IMR-90 (cell line): ENCODE results near the gene RNF38. TPM values are rescaled to one million over a fixed set of nuclear protein-coding genes. Genes with fewer than 3 reads are reported as not detected.

ENCODE experiments used
- ATAC-seq: fragments of 200-7000 bp; cut with Tn5 transposase; 2 replicates; pipeline ENCODE4 v1.9.1; 2020; ENCODE audit warnings: low read depth, mild to moderate bottlenecking, moderate library complexity
- BruUV-seq: library from RNA; stranded (reverse); fragments of 400-500 nt; replicated peaks from 2 replicates; lab custom pipeline; 2021; lab: Mats Ljungman, UMichigan
- CTCF ChIA-PET: fragments of 300-600 bp; formaldehyde crosslinking; extraction: SDS; loops from one replicate; lab custom pipeline; 2021; ENCODE audit warnings: antibody characterized with exemption; lab: Yijun Ruan, JAX
- POLR2A ChIA-PET: fragments of 300-600 bp; sonication (Branson Sonifier 250); formaldehyde crosslinking; loops from one replicate; lab custom pipeline; 2022; ENCODE audit warnings: antibody characterized with exemption; ENCODE audit not compliant: unreplicated experiment; lab: Charles Lee
- DNase-seq: peaks from one replicate; pipeline ENCODE4 v3.0.0; 2013
- H2AFZ ChIP-seq: replicated peaks from 2 replicates; pipeline ENCODE3; 2013; ENCODE audit warnings: low read length, mild to moderate bottlenecking; ENCODE audit not compliant: poor library complexity
- H2AK5ac ChIP-seq: 2 replicates; pipeline ENCODE4 v1.6.1; 2013; ENCODE audit warnings: low read depth, low read length, inconsistent platforms
- H2AK9ac ChIP-seq: replicated peaks from 2 replicates; pipeline ENCODE3; 2013; ENCODE audit warnings: mild to moderate bottlenecking, low read depth, low read length, moderate library complexity; ENCODE audit not compliant: poor library complexity
- H2BK120ac ChIP-seq: 2 replicates; pipeline ENCODE4 v1.6.1; 2013; ENCODE audit warnings: low read depth, low read length, inconsistent platforms
- H2BK15ac ChIP-seq: 3 replicates; pipeline ENCODE4 v1.6.1; 2013; ENCODE audit warnings: low read depth, low read length, inconsistent platforms
- H2BK20ac ChIP-seq: 2 replicates; pipeline ENCODE4 v1.6.1; 2013; ENCODE audit warnings: low read depth, mild to moderate bottlenecking, inconsistent platforms, low read length, moderate library complexity
- H2BK5ac ChIP-seq: 2 replicates; pipeline ENCODE4 v1.6.1; 2013; ENCODE audit warnings: mild to moderate bottlenecking, low read depth, low read length, inconsistent platforms; ENCODE audit not compliant: poor library complexity, severe bottlenecking
- H3K14ac ChIP-seq: replicated peaks from 2 replicates; pipeline ENCODE4 v1.6.1; 2013; ENCODE audit warnings: low read depth, low read length, inconsistent platforms
- H3K18ac ChIP-seq: 2 replicates; pipeline ENCODE4 v1.6.1; 2013; ENCODE audit warnings: low read depth, low read length, control low read depth
- H3K23ac ChIP-seq: 2 replicates; pipeline ENCODE4 v1.6.1; 2013; ENCODE audit warnings: low read depth, low read length, inconsistent platforms
- H3K27ac ChIP-seq: 2 replicates; pipeline ENCODE4 v1.5.1; 2013; ENCODE audit warnings: mild to moderate bottlenecking, control low read depth, low read length; ENCODE audit not compliant: insufficient read depth
- H3K27me3 ChIP-seq: 2 replicates; pipeline ENCODE4 v1.6.1; 2013; ENCODE audit warnings: low read length; ENCODE audit not compliant: control insufficient read depth, insufficient read depth
- H3K36me3 ChIP-seq: 2 replicates; pipeline ENCODE4 v1.6.1; 2013; ENCODE audit warnings: low read length, mixed read lengths; ENCODE audit not compliant: control insufficient read depth, insufficient read depth
- H3K4ac ChIP-seq: 2 replicates; pipeline ENCODE4 v1.6.1; 2013; ENCODE audit warnings: low read depth, low read length, inconsistent platforms
- H3K4me1 ChIP-seq: 2 replicates; pipeline ENCODE4 v1.6.1; 2013; ENCODE audit warnings: low read length, mixed read lengths; ENCODE audit not compliant: control insufficient read depth, insufficient read depth
- H3K4me2 ChIP-seq: 2 replicates; pipeline ENCODE4 v1.6.1; 2013; ENCODE audit warnings: low read depth, mild to moderate bottlenecking, control low read depth, low read length, moderate library complexity
- H3K4me3 ChIP-seq: 2 replicates; pipeline ENCODE4 v1.5.1; 2013; ENCODE audit warnings: low read depth, mild to moderate bottlenecking, control low read depth, low read length, moderate library complexity; ENCODE audit not compliant: insufficient read depth
- H3K56ac ChIP-seq: 2 replicates; pipeline ENCODE4 v1.6.1; 2013; ENCODE audit warnings: low read length, inconsistent platforms; ENCODE audit not compliant: insufficient read depth; ENCODE audit errors: extremely low read depth
- H3K79me1 ChIP-seq, 2 experiments: 2 replicates each; pipeline ENCODE4 v1.6.1; 2013; ENCODE audit warnings: low read length in 2 of 2, inconsistent platforms in 1 of 2, low read depth in 1 of 2
- H3K9ac ChIP-seq: 2 replicates; pipeline ENCODE4 v1.6.1; 2013; ENCODE audit warnings: low read depth, low read length, control low read depth
- H3K9me1 ChIP-seq: 2 replicates; pipeline ENCODE4 v1.6.1; 2013; ENCODE audit warnings: low read length, inconsistent platforms; ENCODE audit not compliant: insufficient read depth
- H3K9me3 ChIP-seq: 2 replicates; pipeline ENCODE4 v1.6.1; 2013; ENCODE audit warnings: low read length; ENCODE audit not compliant: control insufficient read depth, insufficient read depth
- H4K20me1 ChIP-seq: 2 replicates; pipeline ENCODE4 v1.6.1; 2013; ENCODE audit warnings: low read length, inconsistent platforms; ENCODE audit not compliant: insufficient read depth
- H4K5ac ChIP-seq: 2 replicates; pipeline ENCODE4 v1.6.1; 2013; ENCODE audit warnings: mild to moderate bottlenecking, low read depth, low read length, control low read depth
- H4K8ac ChIP-seq, 2 experiments: 2 replicates each; pipeline ENCODE4 v1.6.1; 2013; ENCODE audit warnings: low read depth in 2 of 2, low read length in 2 of 2, control low read depth in 1 of 2, inconsistent platforms in 1 of 2
- H4K91ac ChIP-seq: 2 replicates; pipeline ENCODE4 v1.6.1; 2013; ENCODE audit warnings: low read depth, low read length, inconsistent platforms; ENCODE audit not compliant: insufficient read depth
- BHLHE40 ChIP-seq: fragments of 150-350 bp; IDR thresholded peaks from 2 replicates; pipeline ENCODE4 v1.6.1; 2016; ENCODE audit warnings: mild to moderate bottlenecking, low read depth, low read length
- MXI1 ChIP-seq: IDR thresholded peaks from 2 replicates; pipeline ENCODE4 v1.6.1; 2012; ENCODE audit warnings: low read depth, mild to moderate bottlenecking, low read length, moderate library complexity, borderline replicate concordance
- dilution Hi-C: fragments of 300-500 bp; cut with HindIII; formaldehyde crosslinking; loops from one replicate; pipeline ENCODE4 v1.14.3; 2018; ENCODE audit warnings: low sequenced_read_pairs; ENCODE audit not compliant: unreplicated experiment
- in situ Hi-C: fragments of 300-500 bp; cut with MboI; formaldehyde crosslinking; loops from 3 replicates; pipeline ENCODE4 v1.14.3; 2019; ENCODE audit warnings: low sequenced_read_pairs, inconsistent platforms, mixed read lengths
- intact Hi-C: fragments of 100-400 bp; cut with micrococcal nuclease; formaldehyde crosslinking; loops from 2 replicates; pipeline ENCODE4 v1.10.0; 2022
- polyA plus RNA-seq, 3 experiments: library from polyadenylated mRNA; depleted of rRNA; stranded (reverse); fragments of >200 nt; gene quantifications; 2 replicates each; pipeline ENCODE4 v1.2.3, GENCODE V29; 2012; ENCODE audit warnings: low replicate concordance in 1 of 3
- total RNA-seq: library from RNA; depleted of rRNA; stranded (reverse); fragments of >200 nt; gene quantifications from 2 replicates; pipeline ENCODE4 v1.2.3, GENCODE V29; 2012
- TF ChIP-seq, protein P1 (sequence below): conservative IDR thresholded peaks from 2 replicates; pipeline ENCODE4 v1.5.1; 2012; ENCODE audit warnings: mild to moderate bottlenecking, low read depth, low read length, improper control_type of control experiment

The RNF38 gene
- total and polyA plus RNA-seq, 2 of the 4 experiments (the other 2 are of a cell fraction), result 8.8 to 11.2 TPM

DNA sequence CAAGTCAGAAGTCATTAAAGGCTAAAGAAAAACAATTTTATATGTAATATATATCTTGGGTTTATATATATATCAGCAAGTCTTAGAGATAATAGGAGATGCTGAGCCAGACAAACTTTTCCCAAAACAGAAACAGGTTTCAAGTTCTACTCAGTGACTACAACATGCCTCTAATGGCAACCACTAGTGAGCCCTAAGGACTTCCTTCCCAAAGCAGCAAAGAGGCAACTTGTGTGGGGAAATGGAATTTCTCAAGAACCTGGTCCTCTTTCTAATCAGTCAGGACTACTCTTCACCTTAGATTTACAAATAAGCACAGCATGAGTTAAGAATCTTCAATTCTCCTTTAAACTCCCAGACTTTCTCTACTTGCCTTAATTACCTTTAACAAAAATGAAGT is 17.6 kb downstream of the RNF38 start:
- Histone ChIP-seq H3K9me3 (no peaks in the 10 kb centered on the region), H3K56ac (no peak overlapping the region), H2BK5ac (no peak overlapping the region), H3K36me3 (peaks cover 2% of the 10 kb centered on the region; the same call in 1 of the 2 replicates), H4K5ac (no peak overlapping the region), H3K4me3 (no peak overlapping the region), H3K79me1 (peaks cover 32 to 68% of the 10 kb centered on the region in 2 experiments), H4K91ac (no peak overlapping the region), H3K4me1 (peaks cover 5% of the 10 kb centered on the region), H3K14ac (no peak overlapping the region), H4K8ac (no peak overlapping the region), H3K9ac (no peak overlapping the region), H2AFZ (no peak overlapping the region), H3K4ac (no peak overlapping the region), H3K4me2 (no peak overlapping the region), H2BK20ac (no peak overlapping the region), H2AK5ac (no peak overlapping the region), H2BK15ac (no peak overlapping the region), H3K23ac (no peak overlapping the region), H3K27ac (no peak overlapping the region), H2AK9ac (no peak overlapping the region), H3K18ac (no peak overlapping the region), H4K20me1 (peaks cover 30% of the 10 kb centered on the region; the same call in 1 of the 2 replicates), H3K27me3 (no peaks in the 10 kb centered on the region), H3K9me1 (peaks cover 5% of the 10 kb centered on the region; the same call in 1 of the 2 replicates), H2BK120ac (no peak overlapping the region)
- TF ChIP-seq BHLHE40, result no peak
- TF ChIP-seq MXI1, result no peak
- TF ChIP-seq, protein P1, sequence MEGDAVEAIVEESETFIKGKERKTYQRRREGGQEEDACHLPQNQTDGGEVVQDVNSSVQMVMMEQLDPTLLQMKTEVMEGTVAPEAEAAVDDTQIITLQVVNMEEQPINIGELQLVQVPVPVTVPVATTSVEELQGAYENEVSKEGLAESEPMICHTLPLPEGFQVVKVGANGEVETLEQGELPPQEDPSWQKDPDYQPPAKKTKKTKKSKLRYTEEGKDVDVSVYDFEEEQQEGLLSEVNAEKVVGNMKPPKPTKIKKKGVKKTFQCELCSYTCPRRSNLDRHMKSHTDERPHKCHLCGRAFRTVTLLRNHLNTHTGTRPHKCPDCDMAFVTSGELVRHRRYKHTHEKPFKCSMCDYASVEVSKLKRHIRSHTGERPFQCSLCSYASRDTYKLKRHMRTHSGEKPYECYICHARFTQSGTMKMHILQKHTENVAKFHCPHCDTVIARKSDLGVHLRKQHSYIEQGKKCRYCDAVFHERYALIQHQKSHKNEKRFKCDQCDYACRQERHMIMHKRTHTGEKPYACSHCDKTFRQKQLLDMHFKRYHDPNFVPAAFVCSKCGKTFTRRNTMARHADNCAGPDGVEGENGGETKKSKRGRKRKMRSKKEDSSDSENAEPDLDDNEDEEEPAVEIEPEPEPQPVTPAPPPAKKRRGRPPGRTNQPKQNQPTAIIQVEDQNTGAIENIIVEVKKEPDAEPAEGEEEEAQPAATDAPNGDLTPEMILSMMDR, result no peak
- intact Hi-C loops, result no loop called here
- in situ Hi-C loops, result no loop called here
- ATAC-seq (0 out of 2 replicates have a peak, but pooled peaks have one; percentile 49), DNase-seq (peak; percentile 21)
- POLR2A ChIA-PET, result no interaction called here
- CTCF ChIA-PET, result no interaction called here
- dilution Hi-C loops, result no loop called here
- no TSS peak for BruUV-seq
